ENCODE measurements around the gene ATP10B.

ATP10B gene

DNA sequence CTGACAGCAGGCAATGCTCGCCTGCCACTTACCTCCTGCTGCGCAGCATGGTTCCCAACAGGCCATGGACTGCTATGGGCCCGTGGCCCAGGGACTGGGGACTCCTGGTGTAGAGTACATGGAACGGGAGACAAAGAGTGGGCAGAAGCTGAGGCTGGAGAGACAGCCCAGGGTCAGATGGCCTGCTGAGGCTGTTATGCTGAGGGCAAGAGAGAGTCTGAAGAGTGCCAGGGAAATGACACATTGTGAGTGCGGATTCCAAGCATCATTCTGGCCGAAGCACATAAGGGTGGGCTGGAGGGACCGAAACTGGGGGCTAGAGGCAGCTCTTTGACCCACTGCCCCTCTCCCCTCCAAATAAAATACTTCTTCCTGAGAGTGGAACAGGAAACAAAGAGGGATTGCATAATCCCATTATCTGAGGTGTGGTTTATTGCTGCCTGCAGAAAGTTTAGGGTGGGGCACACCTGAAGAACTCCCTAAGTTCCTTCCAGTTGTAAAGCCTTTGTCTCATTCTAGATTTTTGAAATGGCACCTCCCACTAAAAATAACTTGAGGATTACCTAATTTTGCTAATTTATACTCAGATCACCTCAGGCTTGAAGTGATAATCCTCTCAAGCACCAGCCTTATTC is 158.1 kb downstream of the ATP10B start:
- Histone ChIP-seq H3K9me3 (ENCODE audit: control insufficient read depth, low read length) (no peaks in the 10 kb centered on the region), H3K27ac (ENCODE audit: insufficient read depth, low read depth, low read length, poor library complexity, severe bottlenecking) (no peak overlapping the region), H3K4me1 (ENCODE audit: control insufficient read depth, insufficient read depth, low read length) (no peaks in the 10 kb centered on the region), H3K36me3 (ENCODE audit: control insufficient read depth, insufficient read depth, low read length) (no peaks in the 10 kb centered on the region), H3K27me3 (ENCODE audit: control insufficient read depth, insufficient read depth, low read length, poor library complexity, severe bottlenecking) (no peaks in the 10 kb centered on the region), H3K4me3 (ENCODE audit: insufficient read depth, low read depth, low read length) (no peak overlapping the region)
- WGBS, 2 experiments = 76 to 78% methylated on average over 7 of the region's 7 CpGs

DNA sequence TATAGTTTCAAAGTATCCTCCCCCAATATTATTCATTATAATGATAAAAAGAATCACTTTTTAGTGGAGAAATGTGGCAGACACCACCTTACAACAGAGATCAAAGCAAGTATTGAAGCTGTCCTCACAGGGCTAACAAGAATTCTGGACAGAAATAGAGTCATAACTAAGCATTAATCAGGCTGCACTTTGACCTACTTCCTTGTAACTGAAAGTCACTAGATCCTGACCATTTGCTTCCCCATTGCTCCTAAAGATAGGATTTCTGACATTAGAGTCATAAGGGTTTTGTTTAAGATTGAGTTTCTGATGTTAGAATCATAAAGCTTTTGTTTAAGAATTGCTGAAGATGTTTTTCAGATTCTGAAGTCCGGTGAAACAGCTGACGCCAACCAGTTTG is 159.7 kb downstream of the ATP10B start:
- 91 to 95% methylated on average over 2 of the region's 2 CpGs for WGBS, 2 experiments
- Histone ChIP-seq H3K36me3 (ENCODE audit: control insufficient read depth, insufficient read depth, low read length) (no peaks in the 10 kb centered on the region), H3K4me3 (ENCODE audit: insufficient read depth, low read depth, low read length) (no peak overlapping the region), H3K4me1 (ENCODE audit: control insufficient read depth, insufficient read depth, low read length) (no peaks in the 10 kb centered on the region), H3K27ac (ENCODE audit: insufficient read depth, low read depth, low read length, poor library complexity, severe bottlenecking) (no peak overlapping the region), H3K27me3 (ENCODE audit: control insufficient read depth, insufficient read depth, low read length, poor library complexity, severe bottlenecking) (no peaks in the 10 kb centered on the region), H3K9me3 (ENCODE audit: control insufficient read depth, low read length) (no peaks in the 10 kb centered on the region)

DNA sequence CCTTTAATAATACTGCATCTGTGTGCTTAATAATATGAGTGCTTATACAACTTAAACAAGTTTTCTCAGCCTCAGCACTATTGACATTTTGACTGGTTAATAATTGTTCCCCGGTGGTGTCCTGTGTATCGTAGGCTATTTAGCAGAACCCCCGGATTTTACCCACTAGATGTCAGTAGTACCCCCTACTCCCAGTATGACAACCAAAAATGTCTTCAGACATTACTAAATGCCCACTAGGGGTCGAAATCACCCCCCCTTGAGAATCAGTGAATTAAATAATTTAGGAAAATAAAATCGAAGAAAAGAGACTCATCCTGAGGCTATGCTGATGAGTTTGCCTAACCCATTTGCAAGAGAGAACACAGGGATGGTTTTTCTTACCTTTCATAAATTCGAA is 166.3 kb downstream of the ATP10B start:
- no peaks in the 10 kb centered on the region for H3K9me3 ChIP-seq (ENCODE audit: control insufficient read depth, low read length)
- no peak overlapping the region for H3K27ac ChIP-seq (ENCODE audit: insufficient read depth, low read depth, low read length, poor library complexity, severe bottlenecking)
- H3K36me3 ChIP-seq (ENCODE audit: control insufficient read depth, insufficient read depth, low read length) = no peaks in the 10 kb centered on the region
- no peaks in the 10 kb centered on the region for H3K4me1 ChIP-seq (ENCODE audit: control insufficient read depth, insufficient read depth, low read length)
- no peak overlapping the region for H3K4me3 ChIP-seq (ENCODE audit: insufficient read depth, low read depth, low read length)
- 67 to 70% methylated on average over 5 to 6 of the region's 6 CpGs for WGBS, 2 experiments
- H3K27me3 ChIP-seq (ENCODE audit: control insufficient read depth, insufficient read depth, low read length, poor library complexity, severe bottlenecking) = no peaks in the 10 kb centered on the region

DNA sequence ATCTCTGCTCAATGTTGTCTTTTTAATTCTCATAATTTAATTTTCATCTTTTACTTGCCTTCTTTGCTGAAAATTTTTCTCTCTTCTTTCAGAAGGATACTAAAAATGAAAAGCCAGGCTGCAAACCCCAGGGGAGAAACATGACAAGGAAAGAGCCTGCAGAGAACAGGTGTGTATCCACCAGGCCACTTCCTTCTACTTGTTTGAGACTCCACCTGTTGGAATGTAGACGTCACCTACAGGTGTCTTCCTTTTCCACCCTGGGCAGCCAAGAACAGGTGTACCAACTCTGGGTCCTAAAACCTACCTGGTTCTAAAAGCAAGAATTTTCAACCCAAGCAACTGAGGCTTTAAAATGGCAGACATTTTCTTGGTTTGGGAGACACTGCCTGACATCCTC is 166.8 kb downstream of the ATP10B start:
- H3K36me3 ChIP-seq (ENCODE audit: control insufficient read depth, insufficient read depth, low read length) = no peaks in the 10 kb centered on the region
- 84 to 92% methylated on average over 1 of the region's 1 CpG for WGBS, 2 experiments
- H3K27me3 ChIP-seq (ENCODE audit: control insufficient read depth, insufficient read depth, low read length, poor library complexity, severe bottlenecking) = no peaks in the 10 kb centered on the region
- no peak overlapping the region for H3K4me3 ChIP-seq (ENCODE audit: insufficient read depth, low read depth, low read length)
- H3K4me1 ChIP-seq (ENCODE audit: control insufficient read depth, insufficient read depth, low read length) = no peaks in the 10 kb centered on the region
- H3K9me3 ChIP-seq (ENCODE audit: control insufficient read depth, low read length) = no peaks in the 10 kb centered on the region
- no peak overlapping the region for H3K27ac ChIP-seq (ENCODE audit: insufficient read depth, low read depth, low read length, poor library complexity, severe bottlenecking)

DNA sequence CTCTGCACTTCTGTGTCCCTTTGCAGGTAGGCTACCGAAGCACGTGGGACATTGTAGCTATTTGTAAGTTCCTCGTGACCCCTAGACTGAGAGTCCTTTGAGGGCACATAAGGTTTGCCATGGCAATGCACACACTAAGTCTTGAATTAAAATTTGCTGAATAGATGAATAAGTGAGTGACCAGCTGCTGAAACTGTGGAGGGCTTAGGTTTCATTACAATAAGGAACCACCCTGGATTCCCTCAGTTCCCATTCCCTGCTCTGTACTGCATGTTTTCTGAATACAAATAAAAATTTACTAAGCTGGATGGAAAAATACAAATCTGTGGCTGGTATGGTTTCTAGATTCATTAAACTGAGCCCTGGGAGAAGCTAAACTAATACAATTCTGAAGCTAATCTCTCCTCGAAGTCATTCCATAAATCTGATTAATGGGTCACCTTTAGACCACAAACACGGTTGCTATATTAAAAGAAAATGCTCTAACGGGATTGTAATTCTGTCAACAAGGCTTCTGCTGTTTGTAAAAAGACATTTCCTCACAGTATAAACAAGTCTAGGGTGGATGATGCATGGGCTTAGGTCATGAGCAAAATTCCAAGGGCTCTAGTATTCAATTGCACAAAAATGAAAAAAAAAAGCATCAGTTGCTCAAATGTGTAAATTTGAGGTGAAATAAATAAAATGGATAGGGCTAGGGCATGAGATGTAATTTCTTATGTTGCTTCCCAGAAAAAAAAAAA is 172.3 kb downstream of the ATP10B start:
- Histone ChIP-seq H3K4me3 (ENCODE audit: insufficient read depth, low read depth, low read length) (no peak overlapping the region), H3K4me1 (ENCODE audit: control insufficient read depth, insufficient read depth, low read length) (no peaks in the 10 kb centered on the region), H3K27ac (ENCODE audit: insufficient read depth, low read depth, low read length, poor library complexity, severe bottlenecking) (no peak overlapping the region), H3K9me3 (ENCODE audit: control insufficient read depth, low read length) (no peaks in the 10 kb centered on the region), H3K36me3 (ENCODE audit: control insufficient read depth, insufficient read depth, low read length) (no peaks in the 10 kb centered on the region), H3K27me3 (ENCODE audit: control insufficient read depth, insufficient read depth, low read length, poor library complexity, severe bottlenecking) (no peaks in the 10 kb centered on the region)
- 92 to 93% methylated on average over 6 of the region's 6 CpGs for WGBS, 2 experiments

DNA sequence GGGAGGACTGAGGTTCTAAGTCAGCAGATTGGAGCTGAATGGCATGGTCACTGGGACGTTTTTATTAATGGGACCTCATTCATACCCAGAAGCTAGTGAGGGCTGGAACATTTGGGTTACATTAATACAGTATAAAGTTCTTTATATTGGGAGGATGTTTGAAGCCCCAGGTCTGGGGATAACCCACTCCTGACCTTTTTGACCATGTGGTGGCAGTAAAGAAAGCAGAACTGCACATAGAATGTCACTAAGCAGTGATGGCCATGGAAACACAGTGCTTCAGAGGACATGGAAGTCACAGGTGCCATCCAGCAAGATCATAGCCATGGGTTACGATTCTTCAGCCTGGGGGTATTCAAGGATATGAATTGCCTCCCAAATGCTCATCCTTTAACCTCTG is 176.0 kb downstream of the ATP10B start:
- WGBS, 2 experiments = 81 to 94% methylated on average over 2 of the region's 2 CpGs
- Histone ChIP-seq H3K4me3 (ENCODE audit: insufficient read depth, low read depth, low read length) (no peak overlapping the region), H3K36me3 (ENCODE audit: control insufficient read depth, insufficient read depth, low read length) (no peaks in the 10 kb centered on the region), H3K27me3 (ENCODE audit: control insufficient read depth, insufficient read depth, low read length, poor library complexity, severe bottlenecking) (no peaks in the 10 kb centered on the region), H3K4me1 (ENCODE audit: control insufficient read depth, insufficient read depth, low read length) (no peaks in the 10 kb centered on the region), H3K27ac (ENCODE audit: insufficient read depth, low read depth, low read length, poor library complexity, severe bottlenecking) (no peak overlapping the region), H3K9me3 (ENCODE audit: control insufficient read depth, low read length) (no peaks in the 10 kb centered on the region)

DNA sequence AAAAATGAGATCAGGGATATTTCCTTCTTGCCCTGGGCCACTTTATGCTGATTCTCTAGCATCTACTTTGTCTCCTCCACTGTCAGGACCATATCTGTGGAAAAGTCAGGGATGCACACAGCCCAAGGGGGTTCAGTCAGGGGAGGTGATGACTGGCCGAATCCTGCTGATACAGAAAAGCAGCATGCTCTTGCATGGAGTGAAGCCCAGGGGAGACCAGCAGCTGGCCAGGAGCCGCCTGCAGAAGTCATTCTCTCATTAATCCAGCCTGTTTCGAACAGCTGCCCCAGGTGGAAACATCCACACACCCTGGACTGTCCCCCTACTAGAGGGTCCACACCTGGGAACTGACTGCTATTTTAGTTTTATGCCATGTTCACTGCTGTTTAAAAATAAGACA is 177.1 kb downstream of the ATP10B start:
- Histone ChIP-seq H3K9me3 (ENCODE audit: control insufficient read depth, low read length) (no peaks in the 10 kb centered on the region), H3K27me3 (ENCODE audit: control insufficient read depth, insufficient read depth, low read length, poor library complexity, severe bottlenecking) (no peaks in the 10 kb centered on the region), H3K27ac (ENCODE audit: insufficient read depth, low read depth, low read length, poor library complexity, severe bottlenecking) (no peak overlapping the region), H3K4me1 (ENCODE audit: control insufficient read depth, insufficient read depth, low read length) (no peaks in the 10 kb centered on the region), H3K4me3 (ENCODE audit: insufficient read depth, low read depth, low read length) (no peak overlapping the region), H3K36me3 (ENCODE audit: control insufficient read depth, insufficient read depth, low read length) (no peaks in the 10 kb centered on the region)
- 88 to 90% methylated on average over 3 of the region's 3 CpGs for WGBS, 2 experiments

DNA sequence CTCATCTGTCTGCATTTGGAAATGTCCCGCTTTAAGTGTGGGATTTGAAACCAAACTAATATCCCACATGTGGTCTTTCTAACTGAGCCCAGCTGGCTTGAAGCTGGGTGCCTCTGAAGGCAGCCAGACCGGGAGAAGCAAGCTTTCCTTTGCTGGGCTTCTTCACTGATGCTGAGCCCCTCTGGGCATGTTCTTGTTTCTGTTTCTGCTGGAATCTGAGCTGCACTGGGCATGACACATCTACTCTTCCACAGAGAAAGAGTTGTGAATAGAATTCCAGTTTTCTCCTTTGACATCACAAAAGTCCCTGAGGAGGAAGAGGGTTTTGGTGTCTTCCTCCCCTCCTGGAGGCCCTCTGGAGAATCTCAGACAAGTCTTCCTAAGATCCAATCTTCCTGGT is 179.5 kb downstream of the ATP10B start:
- WGBS, 2 experiments = 0% methylated on average over 2 of the region's 2 CpGs
- Histone ChIP-seq H3K36me3 (ENCODE audit: control insufficient read depth, insufficient read depth, low read length) (no peaks in the 10 kb centered on the region), H3K4me3 (ENCODE audit: insufficient read depth, low read depth, low read length) (no peak overlapping the region), H3K9me3 (ENCODE audit: control insufficient read depth, low read length) (no peaks in the 10 kb centered on the region), H3K27ac (ENCODE audit: insufficient read depth, low read depth, low read length, poor library complexity, severe bottlenecking) (no peak overlapping the region), H3K27me3 (ENCODE audit: control insufficient read depth, insufficient read depth, low read length, poor library complexity, severe bottlenecking) (no peaks in the 10 kb centered on the region), H3K4me1 (ENCODE audit: control insufficient read depth, insufficient read depth, low read length) (no peaks in the 10 kb centered on the region)

DNA sequence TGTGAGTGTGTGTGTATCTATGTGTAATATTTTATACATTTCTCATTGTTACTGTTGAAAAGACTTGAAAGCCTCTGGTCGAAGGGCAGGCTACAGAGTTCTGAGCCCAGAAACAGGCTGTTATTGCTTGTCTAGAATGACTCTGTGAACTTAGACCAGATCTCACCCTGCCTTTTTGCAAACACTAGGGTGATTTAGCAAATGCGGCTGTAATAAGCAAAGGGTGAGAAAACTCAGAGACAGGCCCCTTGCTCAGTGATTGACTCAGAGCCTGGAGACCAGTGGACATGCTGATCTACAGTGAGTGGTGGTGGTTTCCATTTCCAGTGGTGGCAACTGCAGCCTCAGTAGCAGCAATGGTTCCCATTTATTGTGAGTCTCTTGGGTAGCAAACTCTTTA is 183.7 kb downstream of the ATP10B start:
- no peaks in the 10 kb centered on the region for H3K27me3 ChIP-seq (ENCODE audit: control insufficient read depth, insufficient read depth, low read length, poor library complexity, severe bottlenecking)
- WGBS, 2 experiments = 95 to 98% methylated on average over 2 of the region's 2 CpGs
- H3K4me3 ChIP-seq (ENCODE audit: insufficient read depth, low read depth, low read length) = no peak overlapping the region
- no peaks in the 10 kb centered on the region for H3K9me3 ChIP-seq (ENCODE audit: control insufficient read depth, low read length)
- no peak overlapping the region for H3K27ac ChIP-seq (ENCODE audit: insufficient read depth, low read depth, low read length, poor library complexity, severe bottlenecking)
- H3K4me1 ChIP-seq (ENCODE audit: control insufficient read depth, insufficient read depth, low read length) = no peaks in the 10 kb centered on the region
- no peaks in the 10 kb centered on the region for H3K36me3 ChIP-seq (ENCODE audit: control insufficient read depth, insufficient read depth, low read length)

DNA sequence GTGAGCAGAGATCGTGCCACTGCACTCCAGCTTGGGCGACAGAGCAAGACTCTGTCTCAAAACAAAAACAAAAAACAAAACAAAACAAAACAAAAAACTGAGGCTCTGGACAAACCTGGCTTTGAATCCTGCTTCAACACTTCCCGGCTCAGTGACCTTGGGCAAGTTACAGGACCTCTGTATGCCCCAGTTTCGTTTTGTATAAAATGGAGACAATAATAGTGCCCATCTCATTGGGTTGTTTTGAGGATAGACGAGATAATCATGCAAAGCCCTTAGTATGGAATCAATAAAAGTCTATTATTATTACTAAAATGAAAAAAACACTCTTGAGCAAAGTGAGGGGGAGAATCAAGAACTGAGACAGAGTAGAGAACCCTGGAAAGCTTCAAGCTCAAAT is 184.9 kb downstream of the ATP10B start:
- Histone ChIP-seq H3K4me3 (ENCODE audit: insufficient read depth, low read depth, low read length) (no peak overlapping the region), H3K36me3 (ENCODE audit: control insufficient read depth, insufficient read depth, low read length) (no peaks in the 10 kb centered on the region), H3K9me3 (ENCODE audit: control insufficient read depth, low read length) (no peaks in the 10 kb centered on the region), H3K27me3 (ENCODE audit: control insufficient read depth, insufficient read depth, low read length, poor library complexity, severe bottlenecking) (no peaks in the 10 kb centered on the region), H3K4me1 (ENCODE audit: control insufficient read depth, insufficient read depth, low read length) (no peaks in the 10 kb centered on the region), H3K27ac (ENCODE audit: insufficient read depth, low read depth, low read length, poor library complexity, severe bottlenecking) (no peak overlapping the region)
- 90 to 93% methylated on average over 4 to 5 of the region's 5 CpGs for WGBS, 2 experiments
